Measurements from ENCODE around the gene SMIM44.

DNA sequence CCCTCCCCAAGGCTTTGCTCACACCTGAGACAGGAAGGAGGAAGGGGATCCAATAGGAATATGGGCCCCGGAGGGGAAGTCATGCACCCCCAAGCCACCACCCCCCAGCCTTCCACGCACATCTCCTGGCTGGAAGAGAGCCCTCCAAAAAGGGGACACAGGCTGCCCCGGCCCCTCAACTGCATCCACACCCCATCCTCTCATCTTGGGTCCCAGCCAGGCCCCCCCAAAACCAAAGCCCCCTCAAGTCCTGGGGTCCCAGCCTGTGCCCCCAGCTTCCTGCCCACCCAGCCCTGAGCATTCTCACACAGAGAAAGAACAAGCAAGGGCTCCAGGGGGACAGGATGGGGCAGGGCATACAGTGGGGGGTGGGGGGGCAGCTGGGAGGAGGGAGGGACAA is 15.0 kb downstream of the SMIM44 start:
- TF ChIP-seq, protein P1, sequence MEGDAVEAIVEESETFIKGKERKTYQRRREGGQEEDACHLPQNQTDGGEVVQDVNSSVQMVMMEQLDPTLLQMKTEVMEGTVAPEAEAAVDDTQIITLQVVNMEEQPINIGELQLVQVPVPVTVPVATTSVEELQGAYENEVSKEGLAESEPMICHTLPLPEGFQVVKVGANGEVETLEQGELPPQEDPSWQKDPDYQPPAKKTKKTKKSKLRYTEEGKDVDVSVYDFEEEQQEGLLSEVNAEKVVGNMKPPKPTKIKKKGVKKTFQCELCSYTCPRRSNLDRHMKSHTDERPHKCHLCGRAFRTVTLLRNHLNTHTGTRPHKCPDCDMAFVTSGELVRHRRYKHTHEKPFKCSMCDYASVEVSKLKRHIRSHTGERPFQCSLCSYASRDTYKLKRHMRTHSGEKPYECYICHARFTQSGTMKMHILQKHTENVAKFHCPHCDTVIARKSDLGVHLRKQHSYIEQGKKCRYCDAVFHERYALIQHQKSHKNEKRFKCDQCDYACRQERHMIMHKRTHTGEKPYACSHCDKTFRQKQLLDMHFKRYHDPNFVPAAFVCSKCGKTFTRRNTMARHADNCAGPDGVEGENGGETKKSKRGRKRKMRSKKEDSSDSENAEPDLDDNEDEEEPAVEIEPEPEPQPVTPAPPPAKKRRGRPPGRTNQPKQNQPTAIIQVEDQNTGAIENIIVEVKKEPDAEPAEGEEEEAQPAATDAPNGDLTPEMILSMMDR (IDR thresholded peaks at IDR 0.05; ENCODE audit: low read depth, low read length), result no peak
- no peak for TF ChIP-seq EZH2phosphoT487 (IDR thresholded peaks at IDR 0.05; ENCODE audit: low read depth)
